Adrenal gland (tissue), 5 donors: Measurements from ENCODE around the gene SLC35D1.

ENCODE experiments used
- POLR2A ChIP-seq, 2 donors: fragments of 450-650 bp; IDR thresholded peaks; one replicate each; pipeline ENCODE4 v1.6.1; 2017; ENCODE audit warnings: antibody characterized with exemption in 2 of 2, mild to moderate bottlenecking in 2 of 2, moderate library complexity in 1 of 2
- TF ChIP-seq, protein P1 (sequence below), 6 experiments: fragments of 450-650 bp in 4 of 6; fragments of 200-600 bp in 2 of 6; sonication (generic) in 1 of 6; IDR thresholded peaks; 1 replicate in 5 of 6; 2 replicates in 1 of 6; pipeline versions ENCODE4 v1.5.1 to v1.8.0; 2016 to 2021; ENCODE audit warnings: antibody characterized with exemption in 6 of 6, mild to moderate bottlenecking in 2 of 6, moderate library complexity in 1 of 6
- donor health status: DM: no; HTN: no; CAD: no.

DNA sequence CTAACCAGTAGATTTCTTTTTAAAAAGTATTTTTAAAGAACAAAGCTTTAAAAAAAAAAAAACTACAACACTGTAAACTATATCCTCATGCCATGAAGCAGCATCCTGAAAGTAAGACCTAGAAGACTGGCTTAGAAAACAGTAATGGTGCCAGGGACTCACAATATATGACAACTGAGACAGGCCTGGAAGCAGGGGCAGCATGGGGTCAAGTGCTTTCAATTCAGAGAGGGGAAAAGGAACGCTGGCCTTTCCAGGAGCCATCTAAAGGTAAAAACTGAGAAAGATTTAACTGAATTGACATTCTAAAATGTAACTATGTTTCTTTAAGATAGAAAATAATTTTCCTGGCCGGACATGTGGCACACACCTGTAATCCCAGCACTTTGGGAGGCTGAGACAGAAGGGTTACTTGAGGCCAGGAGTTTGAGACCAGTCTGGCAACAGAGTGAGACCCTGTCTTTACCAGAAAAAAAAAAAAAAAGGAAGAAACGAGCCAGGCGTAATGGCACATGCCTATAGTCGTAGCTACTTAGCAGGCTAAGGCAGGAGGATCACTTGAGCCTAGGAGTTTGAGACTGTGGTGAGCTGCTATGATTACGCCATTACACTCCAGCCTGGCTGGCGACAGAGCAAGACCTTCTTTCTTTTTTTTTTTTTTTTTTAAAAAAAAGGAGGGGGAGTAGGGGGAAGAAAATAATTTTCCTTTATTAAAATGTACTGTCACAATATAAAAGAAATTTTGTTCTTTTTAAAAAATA, 54.1 kb downstream of the SLC35D1 start:
- TF ChIP-seq, protein P1, sequence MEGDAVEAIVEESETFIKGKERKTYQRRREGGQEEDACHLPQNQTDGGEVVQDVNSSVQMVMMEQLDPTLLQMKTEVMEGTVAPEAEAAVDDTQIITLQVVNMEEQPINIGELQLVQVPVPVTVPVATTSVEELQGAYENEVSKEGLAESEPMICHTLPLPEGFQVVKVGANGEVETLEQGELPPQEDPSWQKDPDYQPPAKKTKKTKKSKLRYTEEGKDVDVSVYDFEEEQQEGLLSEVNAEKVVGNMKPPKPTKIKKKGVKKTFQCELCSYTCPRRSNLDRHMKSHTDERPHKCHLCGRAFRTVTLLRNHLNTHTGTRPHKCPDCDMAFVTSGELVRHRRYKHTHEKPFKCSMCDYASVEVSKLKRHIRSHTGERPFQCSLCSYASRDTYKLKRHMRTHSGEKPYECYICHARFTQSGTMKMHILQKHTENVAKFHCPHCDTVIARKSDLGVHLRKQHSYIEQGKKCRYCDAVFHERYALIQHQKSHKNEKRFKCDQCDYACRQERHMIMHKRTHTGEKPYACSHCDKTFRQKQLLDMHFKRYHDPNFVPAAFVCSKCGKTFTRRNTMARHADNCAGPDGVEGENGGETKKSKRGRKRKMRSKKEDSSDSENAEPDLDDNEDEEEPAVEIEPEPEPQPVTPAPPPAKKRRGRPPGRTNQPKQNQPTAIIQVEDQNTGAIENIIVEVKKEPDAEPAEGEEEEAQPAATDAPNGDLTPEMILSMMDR (IDR thresholded peaks at IDR 0.05), result no peak
- no peak for TF ChIP-seq POLR2A (IDR thresholded peaks at IDR 0.05)
